ENCODE data around the gene VAMP3. TPM values are rescaled to one million over a fixed set of nuclear protein-coding genes. Genes with fewer than 3 reads are reported as not detected.

VAMP3 gene
- total RNA-seq, 1 donor from 2014 or later: 154 TPM

DNA sequence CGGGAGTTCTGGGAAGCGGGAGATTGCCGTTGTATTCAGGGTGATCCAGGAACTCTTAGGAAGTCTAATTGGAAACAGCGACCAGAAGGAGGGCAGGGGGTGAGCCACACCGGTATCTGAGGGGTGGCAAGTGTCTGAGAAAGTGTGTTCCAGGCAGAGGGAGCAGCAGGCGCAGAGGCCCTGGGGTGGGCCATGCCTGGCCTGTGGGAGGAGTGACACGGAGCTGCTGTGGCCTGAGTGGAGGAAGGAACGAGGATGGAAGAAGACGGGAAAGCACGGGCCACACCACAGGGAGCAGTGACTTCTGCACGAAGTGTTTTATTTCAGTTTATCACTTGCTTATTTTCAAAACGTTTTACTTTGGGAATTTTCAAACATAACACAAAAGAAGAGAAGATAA is 24.3 kb downstream of the VAMP3 start:
- H3K36me3 Mint-ChIP-seq (ENCODE audit: low read depth, unreplicated experiment): peaks cover 8% of the 10 kb centered on the region
- H4K20me1 ChIP-seq (ENCODE audit: insufficient read depth, low read length): no peaks in the 10 kb centered on the region
- no peak overlapping the region for H2AFZ ChIP-seq (ENCODE audit: low read depth, low read length)
- H3K27me3 Mint-ChIP-seq (ENCODE audit: low read depth, unreplicated experiment): peaks cover 2% of the 10 kb centered on the region
- peak overlapping the region; percentile 4 for H3K27ac Mint-ChIP-seq (ENCODE audit: unreplicated experiment)
- no peak for FAIRE-seq
- no peak overlapping the region for H3K4me3 Mint-ChIP-seq (ENCODE audit: unreplicated experiment)
- no peak overlapping the region for H3K4me2 ChIP-seq (ENCODE audit: low read length)
- no peaks in the 10 kb centered on the region for H3K27me3 ChIP-seq (ENCODE audit: insufficient read depth, low read length)
- H3K36me3 ChIP-seq (ENCODE audit: insufficient read depth, low read length): peaks cover 8% of the 10 kb centered on the region
- H3K27ac ChIP-seq (ENCODE audit: low read depth, low read length): no peak overlapping the region
- H3K9me3 Mint-ChIP-seq (ENCODE audit: unreplicated experiment): peaks cover 7% of the 10 kb centered on the region
- DNase-seq (ENCODE audit: low read depth): no peak
- H3K4me3 ChIP-seq (ENCODE audit: insufficient read depth, low read depth, low read length): no peak overlapping the region
- no peaks in the 10 kb centered on the region for H3K4me1 ChIP-seq (ENCODE audit: insufficient read depth, low read length)
- TF ChIP-seq, protein P1, sequence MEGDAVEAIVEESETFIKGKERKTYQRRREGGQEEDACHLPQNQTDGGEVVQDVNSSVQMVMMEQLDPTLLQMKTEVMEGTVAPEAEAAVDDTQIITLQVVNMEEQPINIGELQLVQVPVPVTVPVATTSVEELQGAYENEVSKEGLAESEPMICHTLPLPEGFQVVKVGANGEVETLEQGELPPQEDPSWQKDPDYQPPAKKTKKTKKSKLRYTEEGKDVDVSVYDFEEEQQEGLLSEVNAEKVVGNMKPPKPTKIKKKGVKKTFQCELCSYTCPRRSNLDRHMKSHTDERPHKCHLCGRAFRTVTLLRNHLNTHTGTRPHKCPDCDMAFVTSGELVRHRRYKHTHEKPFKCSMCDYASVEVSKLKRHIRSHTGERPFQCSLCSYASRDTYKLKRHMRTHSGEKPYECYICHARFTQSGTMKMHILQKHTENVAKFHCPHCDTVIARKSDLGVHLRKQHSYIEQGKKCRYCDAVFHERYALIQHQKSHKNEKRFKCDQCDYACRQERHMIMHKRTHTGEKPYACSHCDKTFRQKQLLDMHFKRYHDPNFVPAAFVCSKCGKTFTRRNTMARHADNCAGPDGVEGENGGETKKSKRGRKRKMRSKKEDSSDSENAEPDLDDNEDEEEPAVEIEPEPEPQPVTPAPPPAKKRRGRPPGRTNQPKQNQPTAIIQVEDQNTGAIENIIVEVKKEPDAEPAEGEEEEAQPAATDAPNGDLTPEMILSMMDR (IDR thresholded peaks at IDR 0.05; ENCODE audit: insufficient read depth, low read depth, low read length): no peak
- no peak for TF ChIP-seq EZH2 (IDR thresholded peaks at IDR 0.05; ENCODE audit: insufficient read depth, low read length)
- H3K79me2 ChIP-seq (ENCODE audit: insufficient read depth, low read length): no peaks in the 10 kb centered on the region
- no peak overlapping the region for H3K9ac ChIP-seq (ENCODE audit: low read length)
- peaks cover 8% of the 10 kb centered on the region for H3K9me3 ChIP-seq (ENCODE audit: insufficient read depth, low read depth, low read length)
- H3K4me1 Mint-ChIP-seq (ENCODE audit: low read depth, unreplicated experiment): no peaks in the 10 kb centered on the region

DNA sequence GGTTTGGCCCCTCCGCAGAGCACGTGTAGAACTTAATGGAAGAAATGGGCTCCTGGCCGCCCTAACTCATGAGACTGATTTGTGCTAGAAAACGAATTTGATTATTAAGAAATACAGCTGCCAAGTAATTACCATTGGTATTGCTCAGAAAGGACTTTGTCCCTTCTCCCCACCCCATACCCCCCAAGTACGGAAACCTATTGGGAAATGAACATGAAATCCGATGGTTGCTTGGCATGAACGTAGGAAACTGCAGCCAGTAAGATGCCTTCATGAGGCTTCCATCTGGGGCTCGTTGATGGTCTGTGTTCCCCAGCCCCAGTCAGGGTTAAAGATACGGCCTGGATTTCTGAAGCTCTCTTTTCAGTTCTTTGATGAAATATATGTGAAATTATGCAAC is 34.4 kb downstream of the VAMP3 start:
- TF ChIP-seq, protein P1 (IDR thresholded peaks at IDR 0.05; ENCODE audit: insufficient read depth, low read depth, low read length): no peak
- Histone ChIP-seq H3K79me2 (ENCODE audit: insufficient read depth, low read length) (no peaks in the 10 kb centered on the region), H4K20me1 (ENCODE audit: insufficient read depth, low read length) (no peaks in the 10 kb centered on the region), H3K4me3 (ENCODE audit: insufficient read depth, low read depth, low read length) (no peak overlapping the region), H3K9ac (ENCODE audit: low read length) (no peak overlapping the region), H3K36me3 (ENCODE audit: insufficient read depth, low read length) (no peaks in the 10 kb centered on the region), H2AFZ (ENCODE audit: low read depth, low read length) (no peak overlapping the region), H3K27ac (ENCODE audit: low read depth, low read length) (no peak overlapping the region), H3K9me3 (ENCODE audit: insufficient read depth, low read depth, low read length) (no peaks in the 10 kb centered on the region), H3K27me3 (ENCODE audit: insufficient read depth, low read length) (no peaks in the 10 kb centered on the region), H3K4me2 (ENCODE audit: low read length) (no peak overlapping the region), H3K4me1 (ENCODE audit: insufficient read depth, low read length) (no peaks in the 10 kb centered on the region)
- Mint-ChIP-seq H3K4me3 (ENCODE audit: unreplicated experiment) (no peak overlapping the region), H3K9me3 (ENCODE audit: unreplicated experiment) (no peaks in the 10 kb centered on the region), H3K36me3 (ENCODE audit: low read depth, unreplicated experiment) (peaks cover 4% of the 10 kb centered on the region), H3K27me3 (ENCODE audit: low read depth, unreplicated experiment) (peaks cover 3% of the 10 kb centered on the region), H3K27ac (ENCODE audit: unreplicated experiment) (no peak overlapping the region), H3K4me1 (ENCODE audit: low read depth, unreplicated experiment) (peaks cover 7% of the 10 kb centered on the region)
- FAIRE-seq (no peak), DNase-seq (ENCODE audit: low read depth) (no peak)

DNA sequence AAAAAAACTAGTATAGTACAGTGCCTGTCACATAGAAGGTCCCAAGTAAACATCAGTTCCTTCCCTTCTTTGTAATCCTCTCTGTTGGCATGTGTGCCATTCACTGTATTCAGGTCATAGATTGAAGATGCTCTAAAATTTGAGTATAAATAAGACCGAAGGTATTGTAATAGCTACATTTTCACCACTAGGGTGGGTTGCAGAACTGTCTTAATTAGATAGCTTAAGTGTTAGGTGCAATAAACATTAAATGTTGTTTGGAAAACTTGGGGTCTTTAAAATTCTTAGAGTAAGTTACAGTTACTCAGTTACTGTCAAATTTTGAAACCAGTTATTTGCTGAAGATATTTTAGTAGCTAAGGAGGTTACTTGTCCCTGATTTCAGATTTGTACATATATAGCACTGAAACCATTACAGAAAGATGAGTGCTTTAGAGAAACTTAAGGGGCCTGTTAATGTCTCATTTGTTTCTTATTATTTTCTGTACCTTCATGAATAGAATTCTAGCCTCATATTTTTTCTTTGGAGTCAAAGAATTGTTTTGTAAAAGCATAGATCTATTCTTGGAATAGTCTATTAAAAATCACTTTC is 37.3 kb downstream of the VAMP3 start:
- no peak overlapping the region for H3K27ac ChIP-seq (ENCODE audit: low read depth, low read length)
- H3K4me3 ChIP-seq (ENCODE audit: insufficient read depth, low read depth, low read length): no peak overlapping the region
- DNase-seq (ENCODE audit: low read depth) (peak; percentile 29), FAIRE-seq (peak; percentile 34)
- H3K4me2 ChIP-seq (ENCODE audit: low read length): no peak overlapping the region
- no peak overlapping the region for H3K4me3 Mint-ChIP-seq (ENCODE audit: unreplicated experiment)
- H3K27ac Mint-ChIP-seq (ENCODE audit: unreplicated experiment): no peak overlapping the region
- H3K4me1 Mint-ChIP-seq (ENCODE audit: low read depth, unreplicated experiment): peaks cover 9% of the 10 kb centered on the region
- H3K36me3 Mint-ChIP-seq (ENCODE audit: low read depth, unreplicated experiment): peaks cover 8% of the 10 kb centered on the region
- no peaks in the 10 kb centered on the region for H3K36me3 ChIP-seq (ENCODE audit: insufficient read depth, low read length)
- H4K20me1 ChIP-seq (ENCODE audit: insufficient read depth, low read length): no peaks in the 10 kb centered on the region
- H3K4me1 ChIP-seq (ENCODE audit: insufficient read depth, low read length): no peaks in the 10 kb centered on the region
- no peak overlapping the region for H3K9ac ChIP-seq (ENCODE audit: low read length)
- no peak overlapping the region for H2AFZ ChIP-seq (ENCODE audit: low read depth, low read length)
- peaks cover 4% of the 10 kb centered on the region for H3K9me3 ChIP-seq (ENCODE audit: insufficient read depth, low read depth, low read length)
- TF ChIP-seq, protein P1 (IDR thresholded peaks at IDR 0.05; ENCODE audit: insufficient read depth, low read depth, low read length): peak; percentile 38
- no peak for TF ChIP-seq EZH2 (IDR thresholded peaks at IDR 0.05; ENCODE audit: insufficient read depth, low read length)
- H3K79me2 ChIP-seq (ENCODE audit: insufficient read depth, low read length): no peaks in the 10 kb centered on the region
- H3K27me3 ChIP-seq (ENCODE audit: insufficient read depth, low read length): no peaks in the 10 kb centered on the region
- H3K27me3 Mint-ChIP-seq (ENCODE audit: low read depth, unreplicated experiment): peaks cover 3% of the 10 kb centered on the region
- peaks cover 3% of the 10 kb centered on the region for H3K9me3 Mint-ChIP-seq (ENCODE audit: unreplicated experiment)

Data from astrocyte (in vitro differentiated cells and primary cell).